ENCODE results near the gene DGKD.

The DGKD gene

GRCh38 chr2:233402789-233403188 lies 48.5 kb downstream of the DGKD start:
- no peaks in the 10 kb centered on the region for H4K20me1 ChIP-seq (ENCODE audit: insufficient read depth, low read length)
- no peaks in the 10 kb centered on the region for H3K36me3 ChIP-seq (replicated peaks; ENCODE audit: low read depth, low read length)
- no peak for TF ChIP-seq EZH2phosphoT487 (IDR thresholded peaks at IDR 0.05; ENCODE audit: low read depth)
- TF ChIP-seq CTCF (IDR thresholded peaks at IDR 0.05; ENCODE audit: low read depth, low read length), result no peak
- H3K4me3 ChIP-seq (ENCODE audit: low read length), result no peak overlapping the region
- no peak overlapping the region for H3K9ac ChIP-seq (ENCODE audit: low read length)
- H2AFZ ChIP-seq (ENCODE audit: low read depth, low read length), result no peak overlapping the region
- no peaks in the 10 kb centered on the region for H3K79me2 ChIP-seq (ENCODE audit: low read length)
- no peaks in the 10 kb centered on the region for H3K9me3 ChIP-seq (ENCODE audit: insufficient read depth, low read length)
- no peak overlapping the region for H3K27ac ChIP-seq (ENCODE audit: low read length)
- no peaks in the 10 kb centered on the region for H3K27me3 ChIP-seq (ENCODE audit: low read depth, low read length)
- H3K4me2 ChIP-seq (ENCODE audit: low read length), result no peak overlapping the region
- H3K4me1 ChIP-seq (ENCODE audit: low read length), result no peaks in the 10 kb centered on the region

- Histone ChIP-seq H3K27ac (ENCODE audit: low read length) (no peak overlapping the region), H3K27me3 (ENCODE audit: low read depth, low read length) (no peaks in the 10 kb centered on the region), H2AFZ (ENCODE audit: low read depth, low read length) (no peak overlapping the region), H3K9me3 (ENCODE audit: insufficient read depth, low read length) (no peaks in the 10 kb centered on the region), H3K36me3 (replicated peaks; ENCODE audit: low read depth, low read length) (no peaks in the 10 kb centered on the region), H3K4me1 (ENCODE audit: low read length) (peaks cover 5% of the 10 kb centered on the region; the same call in 1 of the 2 replicates), H3K9ac (ENCODE audit: low read length) (no peak overlapping the region), H4K20me1 (ENCODE audit: insufficient read depth, low read length) (no peaks in the 10 kb centered on the region), H3K4me3 (ENCODE audit: low read length) (no peak overlapping the region), H3K4me2 (ENCODE audit: low read length) (no peak overlapping the region), H3K79me2 (ENCODE audit: low read length) (no peaks in the 10 kb centered on the region)
- TF ChIP-seq CTCF (IDR thresholded peaks at IDR 0.05; ENCODE audit: low read depth, low read length), result peak; percentile 61
- no peak for TF ChIP-seq EZH2phosphoT487 (IDR thresholded peaks at IDR 0.05; ENCODE audit: low read depth)
These were observed 49.9 kb downstream of the DGKD start for GRCh38 chr2:233404222-233404621.

GRCh38 chr2:233406865-233407264 lies 52.6 kb downstream of the DGKD start:
- H3K79me2 ChIP-seq (ENCODE audit: low read length), result no peaks in the 10 kb centered on the region

GRCh38 chr2:233407771-233408181 lies 53.5 kb downstream of the DGKD start:
- no peaks in the 10 kb centered on the region for H3K79me2 ChIP-seq (ENCODE audit: low read length)
- TF ChIP-seq EZH2phosphoT487 (IDR thresholded peaks at IDR 0.05; ENCODE audit: low read depth) (no peak), CTCF (IDR thresholded peaks at IDR 0.05; ENCODE audit: low read depth, low read length) (no peak)

More at GRCh38 chr2:233406865-233407264, 52.6 kb downstream of the DGKD start:
- H2AFZ ChIP-seq (ENCODE audit: low read depth, low read length), result no peak overlapping the region
- no peaks in the 10 kb centered on the region for H4K20me1 ChIP-seq (ENCODE audit: insufficient read depth, low read length)
- H3K4me1 ChIP-seq (ENCODE audit: low read length), result peaks cover 5% of the 10 kb centered on the region; the same call in 1 of the 2 replicates
- no peak overlapping the region for H3K4me2 ChIP-seq (ENCODE audit: low read length)
- no peak overlapping the region for H3K4me3 ChIP-seq (ENCODE audit: low read length)
- no peaks in the 10 kb centered on the region; the same call in 1 of the 2 replicates for H3K9me3 ChIP-seq (ENCODE audit: insufficient read depth, low read length)
- no peaks in the 10 kb centered on the region for H3K27me3 ChIP-seq (ENCODE audit: low read depth, low read length)
- peaks cover 11% of the 10 kb centered on the region for H3K36me3 ChIP-seq (replicated peaks; ENCODE audit: low read depth, low read length)
- no peak overlapping the region for H3K27ac ChIP-seq (ENCODE audit: low read length)
- no peak for TF ChIP-seq CTCF (IDR thresholded peaks at IDR 0.05; ENCODE audit: low read depth, low read length)
- TF ChIP-seq EZH2phosphoT487 (IDR thresholded peaks at IDR 0.05; ENCODE audit: low read depth), result no peak
- H3K9ac ChIP-seq (ENCODE audit: low read length), result no peak overlapping the region

More at GRCh38 chr2:233407771-233408181, 53.5 kb downstream of the DGKD start:
- no peak overlapping the region for H3K27ac ChIP-seq (ENCODE audit: low read length)
- H3K9me3 ChIP-seq (ENCODE audit: insufficient read depth, low read length), result no peaks in the 10 kb centered on the region; the same call in 1 of the 2 replicates
- no peak overlapping the region for H3K9ac ChIP-seq (ENCODE audit: low read length)
- no peak overlapping the region for H3K4me3 ChIP-seq (ENCODE audit: low read length)
- H3K4me2 ChIP-seq (ENCODE audit: low read length), result no peak overlapping the region
- H3K36me3 ChIP-seq (replicated peaks; ENCODE audit: low read depth, low read length), result peaks cover 11% of the 10 kb centered on the region
- H3K27me3 ChIP-seq (ENCODE audit: low read depth, low read length), result no peaks in the 10 kb centered on the region
- peaks cover 5% of the 10 kb centered on the region; the same call in 1 of the 2 replicates for H3K4me1 ChIP-seq (ENCODE audit: low read length)
- no peak overlapping the region for H2AFZ ChIP-seq (ENCODE audit: low read depth, low read length)
- H4K20me1 ChIP-seq (ENCODE audit: insufficient read depth, low read length), result no peaks in the 10 kb centered on the region

Data from OCI-LY3 (cell line).